Thymus (tissue), 11 donors: ENCODE results near the gene NYAP2. TPM values are rescaled to one million over a fixed set of nuclear protein-coding genes. Genes with fewer than 3 reads are reported as not detected.

Source experiments
- DNase-seq, 9 donors: peaks; one replicate each; pipeline ENCODE4 v3.0.0-alpha.2; 2013; ENCODE audit warnings: low spot score in 9 of 9, low read depth in 6 of 9, missing footprints in 1 of 9
- H3K27ac ChIP-seq, 2 donors: one replicate each; pipeline ENCODE4 v1.5.1; 2013; ENCODE audit warnings: control low read depth in 1 of 2, low read depth in 1 of 2, low read length in 1 of 2, mild to moderate bottlenecking in 1 of 2, moderate library complexity in 1 of 2
- H3K27me3 ChIP-seq, 2 donors: one replicate each; pipeline ENCODE4 v1.5.1; 2013; ENCODE audit warnings: low read length in 1 of 2; ENCODE audit not compliant: control insufficient read depth in 2 of 2, insufficient read depth in 1 of 2
- H3K36me3 ChIP-seq, 2 donors: one replicate each; pipeline ENCODE4 v1.5.1; 2013; ENCODE audit warnings: low read length in 1 of 2, mild to moderate bottlenecking in 1 of 2, moderate library complexity in 1 of 2; ENCODE audit not compliant: control insufficient read depth in 2 of 2, insufficient read depth in 2 of 2
- H3K4me1 ChIP-seq, 2 donors: one replicate each; pipeline ENCODE4 v1.5.1; 2013; ENCODE audit warnings: low read length in 2 of 2; ENCODE audit not compliant: control insufficient read depth in 2 of 2, insufficient read depth in 2 of 2
- H3K4me3 ChIP-seq, 2 donors: one replicate each; pipeline ENCODE4 v1.5.1; 2013; ENCODE audit warnings: low read length in 2 of 2, control low read depth in 1 of 2, mild to moderate bottlenecking in 1 of 2
- H3K9me3 ChIP-seq, 2 donors: one replicate each; pipeline ENCODE4 v1.5.1; 2013; ENCODE audit warnings: low read length in 1 of 2, mild to moderate bottlenecking in 1 of 2; ENCODE audit not compliant: control insufficient read depth in 2 of 2, insufficient read depth in 1 of 2
- WGBS: extraction: QIAGEN DNeasy Blood & Tissue Kit; methylation state at CpG from one replicate; pipeline ENCODE4 v1.1.7; 2013; 5-methylcytosine and 5-hydroxymethylcytosine counted together
- polyA plus RNA-seq: library from polyadenylated mRNA; stranded (reverse); fragments of 200-250 nt; gene quantifications from one replicate; pipeline ENCODE4 v1.2.3, GENCODE V29; 2013
- total RNA-seq: library from RNA; stranded (reverse); fragments of 120-200 nt; gene quantifications from one replicate; pipeline ENCODE4 v1.2.4, GENCODE V29; 2013
- donor health status: healthy.

NYAP2 gene
- total and polyA plus RNA-seq, 2 donors: 0.02 to 0.05 TPM

GRCh38 chr2:225464346-225465025, 65.0 kb downstream of the NYAP2 start:
- 59% methylated on average over 10 of the region's 10 CpGs for WGBS
- no peak overlapping the region for H3K27ac ChIP-seq
- no peaks in the 10 kb centered on the region for H3K9me3 ChIP-seq
- peak in 6 of 9 donors; percentile 6 to 43 (median 14) for DNase-seq
- no peaks in the 10 kb centered on the region for H3K36me3 ChIP-seq
- peaks cover 3 to 5% of the 10 kb centered on the region in 2 donors for H3K4me1 ChIP-seq
- no peaks in the 10 kb centered on the region for H3K27me3 ChIP-seq
- peak overlapping the region in 1 of 2 donors; percentile 8 for H3K4me3 ChIP-seq

GRCh38 chr2:225465827-225466226, 66.3 kb downstream of the NYAP2 start:
- WGBS: 95% methylated on average over 4 of the region's 4 CpGs
- DNase-seq: no peak
- no peaks in the 10 kb centered on the region for H3K9me3 ChIP-seq
- no peaks in the 10 kb centered on the region for H3K36me3 ChIP-seq
- H3K27me3 ChIP-seq: no peaks in the 10 kb centered on the region
- no peak overlapping the region for H3K4me3 ChIP-seq
- no peak overlapping the region for H3K27ac ChIP-seq
- peaks cover 3 to 5% of the 10 kb centered on the region in 2 donors for H3K4me1 ChIP-seq

- H3K27ac ChIP-seq: no peak overlapping the region
- H3K4me3 ChIP-seq: no peak overlapping the region
- DNase-seq: no peak
- no peaks in the 10 kb centered on the region for H3K9me3 ChIP-seq
- WGBS: 87% methylated on average over 9 of the region's 9 CpGs
- no peaks in the 10 kb centered on the region for H3K27me3 ChIP-seq
- H3K4me1 ChIP-seq: peaks cover 3 to 5% of the 10 kb centered on the region in 2 donors
- H3K36me3 ChIP-seq: no peaks in the 10 kb centered on the region
Measured at GRCh38 chr2:225466891-225467604, 67.5 kb downstream of the NYAP2 start.

GRCh38 chr2:225468131-225468530, 68.6 kb downstream of the NYAP2 start:
- peaks cover 3 to 5% of the 10 kb centered on the region in 2 donors for H3K4me1 ChIP-seq
- H3K36me3 ChIP-seq: no peaks in the 10 kb centered on the region
- WGBS: 81% methylated on average over 2 of the region's 2 CpGs
- H3K9me3 ChIP-seq: no peaks in the 10 kb centered on the region
- H3K27ac ChIP-seq: no peak overlapping the region
- no peak for DNase-seq
- no peaks in the 10 kb centered on the region for H3K27me3 ChIP-seq
- H3K4me3 ChIP-seq: no peak overlapping the region

- Histone ChIP-seq H3K9me3 (no peaks in the 10 kb centered on the region), H3K4me1 (no peaks in the 10 kb centered on the region), H3K4me3 (no peak overlapping the region), H3K27ac (no peak overlapping the region), H3K27me3 (no peaks in the 10 kb centered on the region), H3K36me3 (no peaks in the 10 kb centered on the region)
- DNase-seq: no peak
- 86% methylated on average over 3 of the region's 3 CpGs for WGBS
Measured at GRCh38 chr2:225471039-225471438, 71.5 kb downstream of the NYAP2 start.

GRCh38 chr2:225471482-225471881, 72.0 kb downstream of the NYAP2 start:
- H3K27me3 ChIP-seq: no peaks in the 10 kb centered on the region
- no peak for DNase-seq
- H3K36me3 ChIP-seq: no peaks in the 10 kb centered on the region
- H3K4me3 ChIP-seq: no peak overlapping the region
- WGBS: 90% methylated on average over 2 of the region's 2 CpGs
- no peaks in the 10 kb centered on the region for H3K9me3 ChIP-seq
- no peak overlapping the region for H3K27ac ChIP-seq
- no peaks in the 10 kb centered on the region for H3K4me1 ChIP-seq

GRCh38 chr2:225472161-225472560, 72.7 kb downstream of the NYAP2 start:
- DNase-seq: no peak
- H3K4me1 ChIP-seq: no peaks in the 10 kb centered on the region
- no peak overlapping the region for H3K4me3 ChIP-seq
- H3K27ac ChIP-seq: no peak overlapping the region
- 81% methylated on average over 2 of the region's 2 CpGs for WGBS
- no peaks in the 10 kb centered on the region for H3K36me3 ChIP-seq
- H3K9me3 ChIP-seq: no peaks in the 10 kb centered on the region
- H3K27me3 ChIP-seq: no peaks in the 10 kb centered on the region

- DNase-seq: no peak
- Histone ChIP-seq H3K9me3 (no peaks in the 10 kb centered on the region), H3K4me1 (no peaks in the 10 kb centered on the region), H3K27me3 (no peaks in the 10 kb centered on the region), H3K27ac (no peak overlapping the region), H3K4me3 (no peak overlapping the region), H3K36me3 (no peaks in the 10 kb centered on the region)
- WGBS: 90% methylated on average over 2 of the region's 2 CpGs
Measured at GRCh38 chr2:225479386-225479785, 79.9 kb downstream of the NYAP2 start.

- no peak for DNase-seq
- no peak overlapping the region for H3K4me3 ChIP-seq
- no peaks in the 10 kb centered on the region for H3K27me3 ChIP-seq
- no peaks in the 10 kb centered on the region for H3K9me3 ChIP-seq
- H3K27ac ChIP-seq: no peak overlapping the region
- H3K36me3 ChIP-seq: no peaks in the 10 kb centered on the region
- H3K4me1 ChIP-seq: no peaks in the 10 kb centered on the region
- 91% methylated on average over 3 of the region's 3 CpGs for WGBS
Measured at GRCh38 chr2:225484751-225485150, 85.2 kb downstream of the NYAP2 start.
